Measurements from ENCODE around the gene NPR1. TPM values are rescaled to one million over a fixed set of nuclear protein-coding genes. Genes with fewer than 3 reads are reported as not detected.

The NPR1 gene
- total RNA-seq, 2 donors from 2014 or later: 19.3 to 42.9 TPM

DNA sequence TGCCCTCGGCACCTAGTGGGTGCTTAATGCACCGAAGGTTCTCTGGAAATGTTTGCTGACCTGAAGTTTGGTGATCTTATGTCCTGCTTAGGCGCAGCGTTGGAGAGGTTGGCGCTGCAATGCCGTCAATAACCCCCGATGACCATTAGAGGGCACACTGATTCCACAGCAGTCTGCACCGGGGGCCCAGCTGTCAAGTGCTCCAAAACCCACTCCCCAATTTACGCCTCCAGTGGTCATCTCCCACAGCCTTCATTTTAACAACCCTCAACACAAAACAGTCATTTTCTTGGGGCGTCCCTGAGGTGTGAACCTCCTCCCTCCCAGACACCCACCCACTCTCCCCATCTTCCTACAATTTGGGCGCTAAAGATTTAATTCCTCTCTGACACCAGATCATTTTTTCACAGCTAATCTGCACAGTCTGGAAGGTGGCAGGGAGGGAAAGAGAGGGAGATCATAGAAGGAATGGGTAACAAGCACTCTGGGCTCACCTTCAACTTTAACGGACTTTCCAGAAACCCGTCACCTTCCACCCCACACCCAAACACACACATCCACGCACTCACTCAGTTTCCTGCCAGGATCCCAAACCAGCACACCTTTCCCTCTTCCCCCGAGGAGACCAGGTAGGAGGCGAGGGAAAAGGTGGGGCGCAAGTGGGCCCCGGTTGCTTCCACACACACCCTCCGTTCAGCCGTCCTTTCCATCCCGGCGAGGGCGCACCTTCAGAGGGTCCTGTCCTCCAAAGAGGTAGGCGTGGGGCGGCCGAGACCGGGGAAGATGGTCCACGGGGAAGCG is 570 bp upstream of the NPR1 start:
- H3K27ac ChIP-seq: peak overlapping the region; percentile 64 to 65
- TF ChIP-seq, protein P1, sequence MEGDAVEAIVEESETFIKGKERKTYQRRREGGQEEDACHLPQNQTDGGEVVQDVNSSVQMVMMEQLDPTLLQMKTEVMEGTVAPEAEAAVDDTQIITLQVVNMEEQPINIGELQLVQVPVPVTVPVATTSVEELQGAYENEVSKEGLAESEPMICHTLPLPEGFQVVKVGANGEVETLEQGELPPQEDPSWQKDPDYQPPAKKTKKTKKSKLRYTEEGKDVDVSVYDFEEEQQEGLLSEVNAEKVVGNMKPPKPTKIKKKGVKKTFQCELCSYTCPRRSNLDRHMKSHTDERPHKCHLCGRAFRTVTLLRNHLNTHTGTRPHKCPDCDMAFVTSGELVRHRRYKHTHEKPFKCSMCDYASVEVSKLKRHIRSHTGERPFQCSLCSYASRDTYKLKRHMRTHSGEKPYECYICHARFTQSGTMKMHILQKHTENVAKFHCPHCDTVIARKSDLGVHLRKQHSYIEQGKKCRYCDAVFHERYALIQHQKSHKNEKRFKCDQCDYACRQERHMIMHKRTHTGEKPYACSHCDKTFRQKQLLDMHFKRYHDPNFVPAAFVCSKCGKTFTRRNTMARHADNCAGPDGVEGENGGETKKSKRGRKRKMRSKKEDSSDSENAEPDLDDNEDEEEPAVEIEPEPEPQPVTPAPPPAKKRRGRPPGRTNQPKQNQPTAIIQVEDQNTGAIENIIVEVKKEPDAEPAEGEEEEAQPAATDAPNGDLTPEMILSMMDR (IDR thresholded peaks at IDR 0.05): peak; percentile 93 to 97
- peak overlapping the region; percentile 45 to 68 for H3K4me3 ChIP-seq
- H3K4me1 ChIP-seq: peaks cover 0 to 31% of the 10 kb centered on the region in 2 donors
- H3K9me3 ChIP-seq: no peaks in the 10 kb centered on the region
- no peaks in the 10 kb centered on the region for H3K36me3 ChIP-seq
- H3K27me3 ChIP-seq: no peaks in the 10 kb centered on the region
- no peak for DNase-seq (ENCODE audit: low spot score)

DNA sequence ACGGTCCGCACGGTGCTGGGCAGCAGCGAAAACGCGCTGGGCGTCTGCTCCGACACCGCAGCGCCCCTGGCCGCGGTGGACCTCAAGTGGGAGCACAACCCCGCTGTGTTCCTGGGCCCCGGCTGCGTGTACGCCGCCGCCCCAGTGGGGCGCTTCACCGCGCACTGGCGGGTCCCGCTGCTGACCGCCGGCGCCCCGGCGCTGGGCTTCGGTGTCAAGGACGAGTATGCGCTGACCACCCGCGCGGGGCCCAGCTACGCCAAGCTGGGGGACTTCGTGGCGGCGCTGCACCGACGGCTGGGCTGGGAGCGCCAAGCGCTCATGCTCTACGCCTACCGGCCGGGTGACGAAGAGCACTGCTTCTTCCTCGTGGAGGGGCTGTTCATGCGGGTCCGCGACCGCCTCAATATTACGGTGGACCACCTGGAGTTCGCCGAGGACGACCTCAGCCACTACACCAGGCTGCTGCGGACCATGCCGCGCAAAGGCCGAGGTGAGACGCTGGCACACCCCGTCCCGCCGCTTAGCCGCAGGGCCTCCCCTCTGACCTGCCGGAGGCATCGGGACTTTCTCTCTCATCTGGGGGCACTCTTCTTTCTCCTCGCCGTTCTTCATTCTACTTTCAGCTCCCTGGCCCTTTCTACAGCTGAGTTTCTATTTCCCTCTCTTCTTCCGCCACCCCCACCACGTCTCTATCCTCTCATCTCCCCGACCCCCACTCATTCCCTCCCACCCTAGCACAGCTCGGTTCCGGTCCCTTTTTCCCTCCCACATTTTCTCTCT is 1.0 kb downstream of the NPR1 start:
- Histone ChIP-seq H3K27ac (peak overlapping the region; percentile 64 to 65), H3K36me3 (no peaks in the 10 kb centered on the region), H3K4me3 (peak overlapping the region; percentile 45 to 68), H3K27me3 (no peaks in the 10 kb centered on the region), H3K9me3 (no peaks in the 10 kb centered on the region), H3K4me1 (peaks cover 0 to 31% of the 10 kb centered on the region in 2 donors)
- TF ChIP-seq, protein P1 (IDR thresholded peaks at IDR 0.05): peak in 1 of 2 donors; percentile 46
- no peak for DNase-seq (ENCODE audit: low spot score)

DNA sequence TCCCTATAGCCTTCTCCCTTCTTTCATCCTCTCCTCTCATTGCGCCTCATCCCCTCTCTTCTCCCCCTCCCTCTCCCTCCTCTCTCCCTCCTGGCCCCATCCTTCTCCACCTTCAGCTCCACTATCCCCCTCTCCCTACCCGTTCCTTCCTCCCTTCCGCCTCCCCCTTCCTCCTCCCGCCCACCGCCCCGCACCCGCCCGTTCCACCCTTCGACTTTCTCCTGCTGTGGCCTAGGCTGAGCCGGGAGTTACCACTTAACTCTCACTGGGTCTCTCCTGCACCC is 1.6 kb downstream of the NPR1 start:
- Histone ChIP-seq H3K4me3 (peak overlapping the region; percentile 45 to 68), H3K27ac (peak overlapping the region; percentile 64 to 65), H3K27me3 (no peaks in the 10 kb centered on the region)

DNA sequence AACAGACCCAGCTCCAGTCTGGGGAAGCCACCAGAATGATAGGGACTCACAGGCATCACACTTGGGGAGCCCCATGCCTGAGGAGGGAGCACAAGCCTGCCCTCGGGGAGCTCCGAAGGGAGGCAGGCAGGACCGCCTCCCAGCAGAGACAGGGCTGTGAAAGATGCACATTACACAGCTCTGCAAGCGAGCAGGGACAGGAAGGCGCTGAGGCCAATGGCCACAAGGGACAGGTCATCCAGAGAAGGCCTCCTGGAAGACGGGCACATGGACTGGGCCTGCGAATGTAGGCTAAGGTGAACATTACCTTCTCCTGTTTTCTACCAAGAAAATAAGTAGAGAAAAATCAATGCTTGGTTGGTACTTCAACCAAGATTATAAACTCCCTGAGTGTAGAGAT is 4.2 kb downstream of the NPR1 start:
- H3K27me3 ChIP-seq: no peaks in the 10 kb centered on the region
- H3K4me3 ChIP-seq: no peak overlapping the region
- H3K27ac ChIP-seq: no peak overlapping the region
- H3K9me3 ChIP-seq: no peaks in the 10 kb centered on the region
- peaks cover 0 to 26% of the 10 kb centered on the region in 2 donors for H3K4me1 ChIP-seq
- TF ChIP-seq, protein P1 (IDR thresholded peaks at IDR 0.05): no peak
- no peak for DNase-seq (ENCODE audit: low spot score)
- H3K36me3 ChIP-seq: no peaks in the 10 kb centered on the region

More for the DNA sequence above, 1.6 kb downstream of the NPR1 start:
- Histone ChIP-seq H3K4me1 (peaks cover 0 to 31% of the 10 kb centered on the region in 2 donors), H3K9me3 (no peaks in the 10 kb centered on the region), H3K36me3 (no peaks in the 10 kb centered on the region)
- no peak for DNase-seq (ENCODE audit: low spot score)
- TF ChIP-seq, protein P1 (IDR thresholded peaks at IDR 0.05): no peak

DNA sequence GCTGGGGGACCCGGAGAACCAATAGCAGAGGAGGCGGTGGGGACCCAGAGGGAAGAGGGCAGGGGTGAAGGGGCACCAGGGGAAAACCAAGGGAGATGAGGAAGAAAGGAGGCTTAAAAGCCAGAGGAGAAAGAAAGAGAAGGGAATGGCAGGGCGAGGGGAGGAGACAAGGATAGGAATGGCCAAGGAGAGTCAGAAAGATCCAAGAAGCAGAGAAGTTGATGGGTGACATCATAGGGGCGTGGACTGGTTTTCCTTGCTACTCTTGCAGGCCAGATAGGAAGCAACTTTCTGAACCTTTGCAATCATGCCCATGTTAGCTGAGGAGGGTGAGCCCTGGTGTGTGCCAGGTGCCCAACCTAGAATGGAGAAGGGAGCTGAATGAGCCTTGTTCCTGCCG is 5.4 kb downstream of the NPR1 start:
- TF ChIP-seq, protein P1 (IDR thresholded peaks at IDR 0.05): no peak
- Histone ChIP-seq H3K9me3 (no peaks in the 10 kb centered on the region), H3K4me3 (no peak overlapping the region), H3K27ac (no peak overlapping the region), H3K36me3 (peaks cover 10% of the 10 kb centered on the region), H3K27me3 (no peaks in the 10 kb centered on the region), H3K4me1 (peaks cover 0 to 15% of the 10 kb centered on the region in 2 donors)
- no peak for DNase-seq (ENCODE audit: low spot score)

All from right atrium auricular region (tissue), 2 donors.